ENCODE data around the gene RGS21.
"Not testable (repeated sequence)": the region's sequence is repeated elsewhere in the genome, so short reads cannot be mapped to it uniquely, and the experiment has no call there.

RGS21 gene

GRCh38 chr1:192303029-192303428 is 13.8 kb upstream of the RGS21 start:
- TF ChIP-seq, protein P1, sequence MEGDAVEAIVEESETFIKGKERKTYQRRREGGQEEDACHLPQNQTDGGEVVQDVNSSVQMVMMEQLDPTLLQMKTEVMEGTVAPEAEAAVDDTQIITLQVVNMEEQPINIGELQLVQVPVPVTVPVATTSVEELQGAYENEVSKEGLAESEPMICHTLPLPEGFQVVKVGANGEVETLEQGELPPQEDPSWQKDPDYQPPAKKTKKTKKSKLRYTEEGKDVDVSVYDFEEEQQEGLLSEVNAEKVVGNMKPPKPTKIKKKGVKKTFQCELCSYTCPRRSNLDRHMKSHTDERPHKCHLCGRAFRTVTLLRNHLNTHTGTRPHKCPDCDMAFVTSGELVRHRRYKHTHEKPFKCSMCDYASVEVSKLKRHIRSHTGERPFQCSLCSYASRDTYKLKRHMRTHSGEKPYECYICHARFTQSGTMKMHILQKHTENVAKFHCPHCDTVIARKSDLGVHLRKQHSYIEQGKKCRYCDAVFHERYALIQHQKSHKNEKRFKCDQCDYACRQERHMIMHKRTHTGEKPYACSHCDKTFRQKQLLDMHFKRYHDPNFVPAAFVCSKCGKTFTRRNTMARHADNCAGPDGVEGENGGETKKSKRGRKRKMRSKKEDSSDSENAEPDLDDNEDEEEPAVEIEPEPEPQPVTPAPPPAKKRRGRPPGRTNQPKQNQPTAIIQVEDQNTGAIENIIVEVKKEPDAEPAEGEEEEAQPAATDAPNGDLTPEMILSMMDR (IDR thresholded peaks at IDR 0.05; ENCODE audit: insufficient read depth, missing control alignments): no peak
- FAIRE-seq: no peak
- DNase-seq (ENCODE audit: insufficient read length, low spot score): no peak

- FAIRE-seq; DNase-seq (ENCODE audit: insufficient read length, low spot score): not testable (repeated sequence)
These were observed 8.5 kb upstream of the RGS21 start for GRCh38 chr1:192308314-192308713.

DNA sequence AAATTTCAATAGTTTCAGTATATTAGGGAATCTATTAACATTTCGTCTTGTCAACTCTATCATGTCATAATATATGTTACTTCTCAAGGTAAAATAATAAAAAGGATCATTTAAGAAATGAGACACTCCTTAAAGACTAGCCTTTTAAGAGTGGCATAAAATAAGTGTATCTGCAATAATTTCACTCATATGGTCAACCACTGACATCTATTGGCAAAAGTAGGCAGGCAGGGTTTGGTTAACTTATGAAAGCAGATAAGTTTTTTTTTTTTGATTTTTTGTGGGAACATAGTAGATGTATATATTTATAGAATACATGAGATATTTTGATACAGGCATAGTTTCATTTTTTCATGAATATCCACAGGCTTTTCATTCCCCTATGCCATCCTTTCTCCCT is 5.5 kb upstream of the RGS21 start:
- TF ChIP-seq, protein P1 (IDR thresholded peaks at IDR 0.05; ENCODE audit: insufficient read depth, missing control alignments): peak; percentile 64
- peak; percentile 84 for FAIRE-seq
- DNase-seq (ENCODE audit: insufficient read length, low spot score): no peak

GRCh38 chr1:192327997-192328396 is 11.2 kb downstream of the RGS21 start:
- no peak for FAIRE-seq
- TF ChIP-seq, protein P1 (IDR thresholded peaks at IDR 0.05; ENCODE audit: insufficient read depth, missing control alignments): no peak
- no peak for DNase-seq (ENCODE audit: insufficient read length, low spot score)

- TF ChIP-seq, protein P1 (IDR thresholded peaks at IDR 0.05; ENCODE audit: insufficient read depth, missing control alignments): no peak
- peak; percentile 77 for FAIRE-seq
These were observed 26.1 kb downstream of the RGS21 start for GRCh38 chr1:192342842-192343241.

GRCh38 chr1:192343344-192343743 is 26.6 kb downstream of the RGS21 start:
- no peak for DNase-seq (ENCODE audit: insufficient read length, low spot score)
- TF ChIP-seq, protein P1 (IDR thresholded peaks at IDR 0.05; ENCODE audit: insufficient read depth, missing control alignments): no peak
- FAIRE-seq: no peak

More at GRCh38 chr1:192342842-192343241, 26.1 kb downstream of the RGS21 start:
- DNase-seq (ENCODE audit: insufficient read length, low spot score): no peak

DNA sequence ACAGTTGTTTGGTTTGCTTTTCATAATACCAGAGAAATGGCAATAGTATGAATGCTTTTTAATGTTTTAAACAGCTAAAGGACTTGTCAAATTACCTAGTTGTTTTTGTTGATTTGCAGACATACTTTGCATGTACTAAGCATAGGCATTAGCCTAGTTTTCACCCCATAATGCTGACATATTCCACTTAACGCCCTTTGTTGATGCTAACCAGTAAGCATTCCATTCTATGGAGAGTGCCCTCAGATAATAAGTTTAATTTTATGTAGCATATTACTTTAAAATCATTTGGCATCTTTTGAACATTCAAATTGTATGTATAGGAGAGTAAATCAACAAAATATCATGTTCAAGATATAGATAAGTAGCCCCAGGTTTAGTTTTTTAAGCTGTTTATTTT is 32.5 kb downstream of the RGS21 start:
- FAIRE-seq (no peak), DNase-seq (ENCODE audit: insufficient read length, low spot score) (no peak)
- TF ChIP-seq, protein P1 (IDR thresholded peaks at IDR 0.05; ENCODE audit: insufficient read depth, missing control alignments): no peak

- TF ChIP-seq, protein P1 (IDR thresholded peaks at IDR 0.05; ENCODE audit: insufficient read depth, missing control alignments): no peak
- DNase-seq (ENCODE audit: insufficient read length, low spot score) (no peak), FAIRE-seq (no peak)
These were observed 33.6 kb downstream of the RGS21 start for GRCh38 chr1:192350356-192350755.

Data from D721Med (cell line).